ENCODE data around the gene AQP7. TPM values are rescaled to one million over a fixed set of nuclear protein-coding genes. Genes with fewer than 3 reads are reported as not detected.
"Not testable (repeated sequence)": the region's sequence is repeated elsewhere in the genome, so short reads cannot be mapped to it uniquely, and the experiment has no call there.

The AQP7 gene
- total RNA-seq, 3 donors from 2014 or later: 29.3 to 193 (median 38.3) TPM

- H3K9me3 ChIP-seq: no peaks in the 10 kb centered on the region
- no peaks in the 10 kb centered on the region for H3K4me1 ChIP-seq
- intact Hi-C loops (cut with DNase I; ENCODE audit: low total_unique reads): no loop called here
- no peak for TF ChIP-seq POLR2AphosphoS5 (IDR thresholded peaks at IDR 0.05)
- peak overlapping the region; percentile 10 to 45 for H3K27ac ChIP-seq
- peak in 1 of 2 donors; percentile 25 for DNase-seq (ENCODE audit: low spot score in 2 of 2)
- H3K27me3 ChIP-seq: no peaks in the 10 kb centered on the region
- H3K4me3 ChIP-seq: no peak overlapping the region
- no peaks in the 10 kb centered on the region for H3K36me3 ChIP-seq
Measured at GRCh38 chr9:33393581-33393980, 8.8 kb downstream of the AQP7 start.

GRCh38 chr9:33392591-33393021 is 9.8 kb downstream of the AQP7 start:
- DNase-seq (ENCODE audit: low spot score in 2 of 2); H3K36me3 ChIP-seq; H3K9me3 ChIP-seq; H3K27me3 ChIP-seq; intact Hi-C loops (cut with DNase I; ENCODE audit: low total_unique reads); H3K4me1 ChIP-seq; H3K4me3 ChIP-seq: not testable (repeated sequence)
- peak overlapping the region; percentile 40 to 45 for H3K27ac ChIP-seq

- H3K27me3 ChIP-seq; H3K9me3 ChIP-seq; intact Hi-C loops (cut with DNase I; ENCODE audit: low total_unique reads); H3K36me3 ChIP-seq; H3K4me1 ChIP-seq: not testable (repeated sequence)
- peak overlapping the region; percentile 71 to 81 for H3K27ac ChIP-seq
- H3K4me3 ChIP-seq: peak overlapping the region in 2 of 3 donors; percentile 7 to 36
- TF ChIP-seq POLR2AphosphoS5 (IDR thresholded peaks at IDR 0.05): peak in 2 of 3 donors; percentile 23 to 43
- peak in 1 of 2 donors; percentile 63 for DNase-seq (ENCODE audit: low spot score in 2 of 2)
Measured at GRCh38 chr9:33391111-33391771, 11.1 kb downstream of the AQP7 start.

- intact Hi-C loops (cut with DNase I; ENCODE audit: low total_unique reads): no loop called here
- DNase-seq (ENCODE audit: low spot score in 2 of 2): no peak
- TF ChIP-seq POLR2AphosphoS5 (IDR thresholded peaks at IDR 0.05) (no peak), CTCF (IDR thresholded peaks at IDR 0.05) (no peak), POLR2A (IDR thresholded peaks at IDR 0.05) (no peak)
Measured at GRCh38 chr9:33388110-33388994, 14.0 kb downstream of the AQP7 start.

GRCh38 chr9:33386998-33387397 is 15.4 kb downstream of the AQP7 start:
- H3K9me3 ChIP-seq; H3K4me3 ChIP-seq; intact Hi-C loops (cut with DNase I; ENCODE audit: low total_unique reads); H3K36me3 ChIP-seq; DNase-seq (ENCODE audit: low spot score in 2 of 2); H3K27me3 ChIP-seq; H3K4me1 ChIP-seq: not testable (repeated sequence)
- peak overlapping the region in 1 of 2 donors; percentile 20 for H3K27ac ChIP-seq

More at GRCh38 chr9:33388110-33388994, 14.0 kb downstream of the AQP7 start:
- Histone ChIP-seq H3K4me1 (no peaks in the 10 kb centered on the region), H3K27ac (no peak overlapping the region), H3K4me3 (no peak overlapping the region), H3K9me3 (no peaks in the 10 kb centered on the region), H3K36me3 (no peaks in the 10 kb centered on the region), H3K27me3 (no peaks in the 10 kb centered on the region)

- DNase-seq (ENCODE audit: low spot score in 2 of 2); H3K9me3 ChIP-seq; H3K4me3 ChIP-seq; intact Hi-C loops (cut with DNase I; ENCODE audit: low total_unique reads); H3K4me1 ChIP-seq; H3K36me3 ChIP-seq; H3K27me3 ChIP-seq: not testable (repeated sequence)
- H3K27ac ChIP-seq: peak overlapping the region in 1 of 2 donors; percentile 20
Measured at GRCh38 chr9:33386641-33386996, 15.7 kb downstream of the AQP7 start.

DNA sequence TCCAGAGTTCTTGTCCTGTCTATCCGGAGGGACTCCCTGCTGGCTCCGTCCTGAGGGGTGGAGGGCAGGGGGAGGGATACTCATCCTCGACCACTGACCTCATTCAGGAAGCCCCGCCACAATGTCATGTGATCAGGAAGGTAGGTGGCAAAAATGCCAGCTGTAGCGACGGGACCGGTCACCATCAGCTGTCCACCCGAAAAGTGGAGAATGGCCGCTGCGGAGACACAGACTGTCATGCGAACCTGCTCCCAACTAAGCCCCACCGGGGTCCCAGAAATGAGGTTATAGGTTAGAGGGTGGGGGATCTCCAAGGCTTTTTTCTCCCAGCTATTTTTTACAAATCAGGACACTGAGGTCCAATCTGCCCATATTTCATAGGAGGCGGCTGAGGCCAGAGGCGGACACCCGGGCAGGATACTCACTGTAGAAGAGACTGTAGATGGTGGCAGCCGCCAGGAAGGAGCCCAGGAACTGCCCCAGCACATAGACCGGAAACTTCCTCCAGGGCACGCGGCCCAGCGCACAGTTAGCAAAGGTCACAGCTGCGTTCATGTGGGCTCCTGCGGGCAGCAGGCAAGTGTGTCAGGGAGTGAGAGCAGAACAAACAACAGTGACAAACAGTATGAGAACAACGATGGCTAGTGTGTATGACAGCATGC is 16.3 kb downstream of the AQP7 start:
- H3K27me3 ChIP-seq; DNase-seq (ENCODE audit: low spot score in 2 of 2); intact Hi-C loops (cut with DNase I; ENCODE audit: low total_unique reads); H3K36me3 ChIP-seq; H3K4me1 ChIP-seq; H3K4me3 ChIP-seq; H3K9me3 ChIP-seq: not testable (repeated sequence)
- peak overlapping the region in 1 of 2 donors; percentile 59 for H3K27ac ChIP-seq

- DNase-seq (ENCODE audit: low spot score in 2 of 2); H3K9me3 ChIP-seq; H3K4me1 ChIP-seq; H3K27me3 ChIP-seq; H3K36me3 ChIP-seq; H3K4me3 ChIP-seq; intact Hi-C loops (cut with DNase I; ENCODE audit: low total_unique reads): not testable (repeated sequence)
- H3K27ac ChIP-seq: peak overlapping the region in 1 of 2 donors; percentile 59
Measured at GRCh38 chr9:33385536-33385935, 16.8 kb downstream of the AQP7 start.

- H3K27me3 ChIP-seq; intact Hi-C loops (cut with DNase I; ENCODE audit: low total_unique reads); H3K27ac ChIP-seq; H3K4me3 ChIP-seq; H3K4me1 ChIP-seq; H3K9me3 ChIP-seq; H3K36me3 ChIP-seq; DNase-seq (ENCODE audit: low spot score in 2 of 2): not testable (repeated sequence)
Measured at GRCh38 chr9:33383396-33383795, 19.0 kb downstream of the AQP7 start.

DNA sequence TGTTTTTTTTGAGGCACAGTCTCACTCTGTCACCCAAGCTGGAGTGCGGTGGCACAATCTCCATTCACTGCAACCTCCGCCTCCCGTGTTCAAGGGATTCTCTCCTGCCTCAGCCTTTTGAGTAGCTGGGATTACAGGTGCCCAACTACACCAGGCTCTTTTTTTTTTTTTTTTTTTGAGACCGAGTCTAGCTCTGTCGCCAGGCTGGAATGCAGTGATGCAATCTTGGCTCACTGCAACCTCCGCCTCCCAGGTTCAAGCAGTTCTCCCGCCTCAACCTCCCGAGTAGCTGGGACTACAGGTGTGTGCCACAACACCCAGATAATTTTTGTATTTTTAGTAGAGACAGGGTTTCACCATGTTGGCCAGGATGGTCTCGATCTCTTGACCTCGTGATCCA is 20.0 kb downstream of the AQP7 start:
- H3K4me1 ChIP-seq; H3K27me3 ChIP-seq; H3K27ac ChIP-seq; DNase-seq (ENCODE audit: low spot score in 2 of 2); intact Hi-C loops (cut with DNase I; ENCODE audit: low total_unique reads); H3K9me3 ChIP-seq; H3K36me3 ChIP-seq; H3K4me3 ChIP-seq: not testable (repeated sequence)
